HCT116 (cell line): Measurements from ENCODE around the gene CHST11. TPM values are rescaled to one million over a fixed set of nuclear protein-coding genes. Genes with fewer than 3 reads are reported as not detected.

Source experiments
- ATAC-seq: fragments of 200-7000 bp; cut with Tn5 transposase; 2 replicates; pipeline ENCODE4 v1.9.1; 2020; ENCODE audit warnings: mild to moderate bottlenecking, moderate library complexity
- BruUV-seq: library from RNA; stranded (reverse); fragments of 400-500 nt; replicated peaks from 2 replicates; lab custom pipeline; 2021; lab: Mats Ljungman, UMichigan
- CTCF ChIA-PET: fragments of 300-600 bp; sonication (Branson Sonifier 250); formaldehyde crosslinking; loops from one replicate; lab custom pipeline; 2021; ENCODE audit warnings: antibody characterized with exemption; lab: Charles Lee
- POLR2A ChIA-PET: fragments of 300-600, 350-600 bp; sonication (Branson Sonifier 250); formaldehyde crosslinking; loops from one replicate; lab custom pipeline; 2021; ENCODE audit warnings: antibody characterized with exemption; lab: Charles Lee
- RAD21 ChIA-PET, 2 experiments: fragments of 300-600 bp; sonication (Branson Sonifier 250); formaldehyde crosslinking; loops; one replicate each; lab custom pipeline; 2023; ENCODE audit warnings: low total read pairs in 2 of 2; ENCODE audit not compliant: uncharacterized antibody in 2 of 2, unreplicated experiment in 2 of 2, low non-redundant PET in 1 of 2; lab: Charles Lee
- DNase-seq: peaks from one replicate; pipeline ENCODE4 v3.0.0-alpha.2; 2010; ENCODE audit warnings: low read depth, low spot score
- H2AFZ ChIP-seq: fragments of 200-600 bp; shearing (Covaris generic), sonication (generic); 2 replicates; pipeline ENCODE4 v1.6.1; 2017; ENCODE audit warnings: low read depth, mixed run types, mixed read lengths, antibody characterized with exemption, low read length; ENCODE audit not compliant: poor library complexity, severe bottlenecking
- H3K27ac ChIP-seq: 2 replicates; pipeline ENCODE4 v1.5.1; 2012; ENCODE audit warnings: low read depth, low read length
- H3K27me3 ChIP-seq: fragments of 200-600 bp; sonication (generic); 2 replicates; pipeline ENCODE4 v1.6.1; 2016; ENCODE audit warnings: mixed run types, low read length, mixed read lengths; ENCODE audit not compliant: insufficient read depth
- H3K36me3 ChIP-seq, 2 experiments: fragments of 200-500 bp in 1 of 2; fragments of 200-600 bp in 1 of 2; sonication (Bioruptor generic) in 1 of 2; sonication (generic) in 1 of 2; 2 replicates each; pipeline versions ENCODE4 v1.5.1 to v1.6.1; 2014 to 2016; ENCODE audit warnings: low read length in 2 of 2, inconsistent platforms in 1 of 2, mixed read lengths in 1 of 2, mixed run types in 1 of 2; ENCODE audit not compliant: insufficient read depth in 2 of 2, control insufficient read depth in 1 of 2
- H3K4me1 ChIP-seq, 2 experiments: fragments of 200-600 bp in 1 of 2; sonication (generic) in 1 of 2; 2 replicates each; pipeline versions ENCODE4 v1.5.1 to v1.6.1; 2012 to 2017; ENCODE audit warnings: low read length in 2 of 2, inconsistent platforms in 1 of 2, mild to moderate bottlenecking in 1 of 2, mixed read lengths in 1 of 2, mixed run types in 1 of 2, moderate library complexity in 1 of 2; ENCODE audit not compliant: insufficient read depth in 2 of 2, control insufficient read depth in 1 of 2
- H3K4me2 ChIP-seq: fragments of 200-600 bp; sonication (generic); 2 replicates; pipeline ENCODE4 v1.6.1; 2017; ENCODE audit warnings: mixed run types, low read length, mixed read lengths
- H3K4me3 ChIP-seq, 2 experiments: fragments of 200-600 bp in 1 of 2; sonication (generic) in 1 of 2; replicated peaks in 1 of 2; 2 replicates each; pipeline ENCODE4 v1.5.1; 2011 to 2016; ENCODE audit warnings: low read length in 2 of 2, control low read depth in 1 of 2, low read depth in 1 of 2, mild to moderate bottlenecking in 1 of 2, mixed read lengths in 1 of 2, mixed run types in 1 of 2
- H3K79me2 ChIP-seq: fragments of 200-600 bp; sonication (generic); 2 replicates; pipeline ENCODE4 v1.6.1; 2017; ENCODE audit warnings: mild to moderate bottlenecking, mixed run types, low read length, moderate library complexity, mixed read lengths; ENCODE audit not compliant: insufficient read depth
- H3K9ac ChIP-seq: fragments of 200-600 bp; sonication (generic); 2 replicates; pipeline ENCODE4 v1.6.1; 2016; ENCODE audit warnings: low read length, mixed read lengths
- H3K9me2 ChIP-seq: fragments of 200-600 bp; sonication (generic), shearing (Covaris generic); 2 replicates; pipeline ENCODE4 v1.6.1; 2017; ENCODE audit warnings: mixed run types, mild to moderate bottlenecking, moderate library complexity; ENCODE audit not compliant: insufficient read depth
- H3K9me3 ChIP-seq, 2 experiments: fragments of 200-500 bp in 1 of 2; fragments of 200-600 bp in 1 of 2; sonication (Bioruptor generic) in 1 of 2; sonication (generic) in 1 of 2; 2 replicates each; pipeline ENCODE4 v1.6.1; 2014 to 2017; ENCODE audit warnings: low read length in 2 of 2, mixed read lengths in 2 of 2, inconsistent platforms in 1 of 2, low read depth in 1 of 2, mild to moderate bottlenecking in 1 of 2, mixed run types in 1 of 2, moderate library complexity in 1 of 2; ENCODE audit not compliant: control insufficient read depth in 1 of 2, insufficient read depth in 1 of 2
- H4K20me1 ChIP-seq: fragments of 200-600 bp; sonication (generic), shearing (Covaris generic); 2 replicates; pipeline ENCODE4 v1.6.1; 2017; ENCODE audit warnings: mixed run types, mild to moderate bottlenecking, moderate library complexity; ENCODE audit not compliant: insufficient read depth
- ATF3 ChIP-seq: IDR thresholded peaks from 2 replicates; pipeline ENCODE4 v1.6.1; 2012
- CEBPB ChIP-seq: IDR thresholded peaks from 2 replicates; pipeline ENCODE4 v1.6.1; 2012; ENCODE audit warnings: low read depth
- EZH2phosphoT487 ChIP-seq: fragments of 200-600 bp; IDR thresholded peaks from 2 replicates; pipeline ENCODE4 v1.6.1; 2018; ENCODE audit warnings: antibody characterized with exemption, borderline replicate concordance
- MAX ChIP-seq: IDR thresholded peaks from 2 replicates; pipeline ENCODE4 v1.6.1; 2012
- POLR2A ChIP-seq: IDR thresholded peaks from 2 replicates; pipeline ENCODE4 v1.7.0; 2011; ENCODE audit warnings: borderline replicate concordance; ENCODE audit not compliant: insufficient read depth, insufficient read length; ENCODE audit errors: extremely low read depth
- POLR2AphosphoS5 ChIP-seq: IDR thresholded peaks from 2 replicates; pipeline ENCODE4 v1.6.1; 2011; ENCODE audit warnings: mild to moderate bottlenecking, low read depth, low read length, moderate library complexity
- RAD21 ChIP-seq: IDR thresholded peaks from 2 replicates; pipeline ENCODE4 v1.6.1; 2012; ENCODE audit warnings: low read depth, mild to moderate bottlenecking
- REST ChIP-seq: IDR thresholded peaks from 2 replicates; pipeline ENCODE4 v1.6.1; 2012; ENCODE audit warnings: low read depth
- SP1 ChIP-seq: IDR thresholded peaks from 2 replicates; pipeline ENCODE4 v1.6.1; 2012; ENCODE audit warnings: low read depth
- SRF ChIP-seq: IDR thresholded peaks from 2 replicates; pipeline ENCODE4 v1.6.1; 2012; ENCODE audit warnings: low read depth
- TCF7L2 ChIP-seq: IDR thresholded peaks from 2 replicates; pipeline ENCODE4 v1.7.0; 2011; ENCODE audit warnings: borderline replicate concordance, inconsistent platforms; ENCODE audit not compliant: insufficient read depth, insufficient read length; ENCODE audit errors: extremely low read depth
- ZNF274 ChIP-seq: fragments of 200-500 bp; sonication (Bioruptor generic); IDR thresholded peaks from 2 replicates; pipeline ENCODE4 v1.6.1; 2014; ENCODE audit warnings: mild to moderate bottlenecking, low read depth, low read length, inconsistent platforms
- intact Hi-C: fragments of 100-400 bp; cut with micrococcal nuclease; formaldehyde crosslinking; loops from 2 replicates; pipeline ENCODE4 v1.10.0; 2022
- total RNA-seq: library from RNA; stranded (reverse); gene quantifications from one replicate; pipeline ENCODE4 v1.2.1, GENCODE V29; 2021; ENCODE audit not compliant: unreplicated experiment

Gene CHST11
- total RNA-seq, 1 experiment from 2014 or later, result 10.1 TPM

- Histone ChIP-seq H3K4me3 (no peak overlapping the region), H4K20me1 (no peaks in the 10 kb centered on the region), H3K79me2 (no peaks in the 10 kb centered on the region), H3K27me3 (no peaks in the 10 kb centered on the region), H2AFZ (no peak overlapping the region), H3K36me3 (no peaks in the 10 kb centered on the region), H3K27ac (no peak overlapping the region), H3K9ac (no peak overlapping the region), H3K4me2 (no peak overlapping the region), H3K9me3 (no peaks in the 10 kb centered on the region), H3K9me2 (no peaks in the 10 kb centered on the region), H3K4me1 (no peaks in the 10 kb centered on the region)
- BruUV-seq, result no TSS peak
- TF ChIP-seq TCF7L2, result no peak
- TF ChIP-seq ATF3, result no peak
- TF ChIP-seq POLR2A, result no peak
- no peak for TF ChIP-seq ZNF274
- TF ChIP-seq EZH2phosphoT487, result no peak
- no peak for TF ChIP-seq CEBPB
- no peak for DNase-seq
- no peak for ATAC-seq
- ChIA-PET RAD21 (no interaction called here), CTCF (no interaction called here), POLR2A (no interaction called here)
- intact Hi-C loops, result no loop called here
Measured at GRCh38 chr12:104729610-104730446, 273.1 kb downstream of the CHST11 start.

- H3K4me1 ChIP-seq, result no peaks in the 10 kb centered on the region
- RAD21 ChIA-PET, result no interaction called here
- intact Hi-C loops, result no loop called here
- H3K36me3 ChIP-seq, result no peaks in the 10 kb centered on the region
- CTCF ChIA-PET, result no interaction called here
- no peaks in the 10 kb centered on the region for H3K9me3 ChIP-seq
- no peak overlapping the region for H3K27ac ChIP-seq
- ATAC-seq (no peak), DNase-seq (no peak)
- H4K20me1 ChIP-seq, result no peaks in the 10 kb centered on the region
- H3K9ac ChIP-seq, result no peak overlapping the region
- H3K27me3 ChIP-seq, result no peaks in the 10 kb centered on the region
- H3K9me2 ChIP-seq, result no peaks in the 10 kb centered on the region
- no TSS peak for BruUV-seq
- no peak overlapping the region for H2AFZ ChIP-seq
- H3K79me2 ChIP-seq, result no peaks in the 10 kb centered on the region
- POLR2A ChIA-PET, result interaction anchor here (0.6 kb wide), 1 partner anchor 19 kb away, joined by 5 read pairs; no protein-coding TSS in a partner anchor
- no peak overlapping the region for H3K4me3 ChIP-seq
- H3K4me2 ChIP-seq, result no peak overlapping the region
- TF ChIP-seq SP1, result no peak
- TF ChIP-seq POLR2AphosphoS5, result no peak
- TF ChIP-seq SRF, result no peak
- TF ChIP-seq ATF3, result no peak
- no peak for TF ChIP-seq MAX
- TF ChIP-seq RAD21, result no peak
- TF ChIP-seq REST, result no peak
- TF ChIP-seq TCF7L2, result no peak
Measured at GRCh38 chr12:104730763-104731162, 274.0 kb downstream of the CHST11 start.
